Fibroblast of mammary gland (primary cell): ENCODE measurements around the gene TPCN2.
A peak's percentile ranks its signal among the peaks of the same experiment; 100 is the strongest.

Source experiments
- DNase-seq: peaks from one replicate; pipeline ENCODE4 v3.0.0-alpha.2; 2010; ENCODE audit warnings: low read depth
- H3K4me3 ChIP-seq: 2 replicates; pipeline ENCODE4 v1.5.1; 2011; ENCODE audit warnings: low read depth, mild to moderate bottlenecking, low read length, moderate library complexity; ENCODE audit not compliant: control insufficient read depth
- TF ChIP-seq, protein P1 (sequence below): conservative IDR thresholded peaks from 2 replicates; pipeline ENCODE4 v1.5.1; 2011; ENCODE audit warnings: low read depth, low read length, inconsistent platforms; ENCODE audit not compliant: control insufficient read depth, insufficient read depth

TPCN2 gene

DNA sequence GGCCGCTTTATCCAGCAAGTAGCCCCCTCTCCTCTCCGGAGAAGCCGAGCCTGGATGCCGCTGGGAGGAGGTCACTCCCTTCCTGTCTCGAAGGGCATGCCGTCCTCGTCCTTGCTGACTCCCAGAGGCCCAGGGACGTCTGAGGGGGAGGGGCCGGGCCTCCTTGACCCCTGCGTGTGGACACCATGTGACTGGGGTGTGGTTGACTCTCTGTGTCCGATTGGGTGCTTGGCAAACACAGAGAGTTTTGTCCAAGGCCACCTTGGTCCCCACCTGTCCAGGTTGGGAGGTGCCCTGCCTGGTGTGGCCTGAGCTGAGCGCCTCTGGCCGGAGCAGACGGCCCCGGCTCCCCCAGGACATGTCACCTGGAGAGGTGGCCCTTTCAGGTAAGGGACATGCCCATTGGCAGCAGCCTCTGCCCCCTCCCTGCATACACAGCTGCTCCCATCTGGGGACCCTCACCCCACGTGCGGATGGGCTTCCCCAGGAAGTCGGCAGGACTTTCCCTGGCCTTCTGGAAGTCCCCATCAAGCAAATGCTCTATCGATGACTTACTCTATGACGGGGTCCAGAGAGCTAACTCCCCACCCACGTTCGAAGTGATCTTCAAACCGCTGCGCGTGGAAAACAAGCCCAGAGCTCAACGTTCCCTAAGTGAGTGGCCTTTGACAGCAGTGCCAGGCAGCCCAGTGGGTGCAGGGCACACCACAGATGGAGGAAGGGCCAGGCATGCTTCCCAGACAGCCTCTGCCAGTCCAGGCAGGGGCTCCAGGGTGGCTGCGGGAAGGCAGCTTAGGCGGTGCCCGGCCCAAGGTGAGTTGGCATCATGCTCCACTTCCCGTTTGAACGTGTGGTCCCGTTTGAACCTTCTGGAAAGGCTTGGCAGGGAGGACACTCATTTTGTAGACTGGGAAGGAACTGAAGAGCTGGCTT, 106.8 kb downstream of the TPCN2 start, which contains the start of gene SMIM38:
Gene SMIM38, plus strand, starts transcription at position 634 of the 933 bp plus-strand sequence. CDS start 1,912 bp downstream, outside the sequence.
- H3K4me3 ChIP-seq: no peak within 1 kb of the TSS
- TF ChIP-seq, protein P1, sequence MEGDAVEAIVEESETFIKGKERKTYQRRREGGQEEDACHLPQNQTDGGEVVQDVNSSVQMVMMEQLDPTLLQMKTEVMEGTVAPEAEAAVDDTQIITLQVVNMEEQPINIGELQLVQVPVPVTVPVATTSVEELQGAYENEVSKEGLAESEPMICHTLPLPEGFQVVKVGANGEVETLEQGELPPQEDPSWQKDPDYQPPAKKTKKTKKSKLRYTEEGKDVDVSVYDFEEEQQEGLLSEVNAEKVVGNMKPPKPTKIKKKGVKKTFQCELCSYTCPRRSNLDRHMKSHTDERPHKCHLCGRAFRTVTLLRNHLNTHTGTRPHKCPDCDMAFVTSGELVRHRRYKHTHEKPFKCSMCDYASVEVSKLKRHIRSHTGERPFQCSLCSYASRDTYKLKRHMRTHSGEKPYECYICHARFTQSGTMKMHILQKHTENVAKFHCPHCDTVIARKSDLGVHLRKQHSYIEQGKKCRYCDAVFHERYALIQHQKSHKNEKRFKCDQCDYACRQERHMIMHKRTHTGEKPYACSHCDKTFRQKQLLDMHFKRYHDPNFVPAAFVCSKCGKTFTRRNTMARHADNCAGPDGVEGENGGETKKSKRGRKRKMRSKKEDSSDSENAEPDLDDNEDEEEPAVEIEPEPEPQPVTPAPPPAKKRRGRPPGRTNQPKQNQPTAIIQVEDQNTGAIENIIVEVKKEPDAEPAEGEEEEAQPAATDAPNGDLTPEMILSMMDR: no peak
- no peak for DNase-seq

DNA sequence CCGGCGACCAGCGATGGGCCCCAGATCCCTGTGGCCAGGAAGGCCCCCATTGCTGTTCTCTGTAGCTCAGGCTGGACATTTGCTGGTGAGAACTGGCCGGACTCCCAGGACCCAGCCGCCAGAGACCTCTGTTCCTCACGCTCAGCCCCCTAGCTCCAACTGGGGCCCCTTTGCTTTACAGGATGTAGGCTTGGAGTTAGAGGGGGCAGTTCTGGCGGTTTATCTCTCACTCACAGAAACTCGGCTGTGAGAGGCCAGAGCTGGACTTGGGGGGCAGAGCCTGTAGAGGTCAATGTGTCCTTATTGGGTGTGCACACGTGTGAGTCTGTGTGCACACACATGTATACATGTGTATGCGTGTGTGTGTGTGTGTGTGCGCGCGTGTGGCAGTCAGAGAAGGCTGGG, 107.5 kb downstream of the TPCN2 start:
- no peak for DNase-seq
- H3K4me3 ChIP-seq: no peak overlapping the region
- TF ChIP-seq, protein P1: no peak

DNA sequence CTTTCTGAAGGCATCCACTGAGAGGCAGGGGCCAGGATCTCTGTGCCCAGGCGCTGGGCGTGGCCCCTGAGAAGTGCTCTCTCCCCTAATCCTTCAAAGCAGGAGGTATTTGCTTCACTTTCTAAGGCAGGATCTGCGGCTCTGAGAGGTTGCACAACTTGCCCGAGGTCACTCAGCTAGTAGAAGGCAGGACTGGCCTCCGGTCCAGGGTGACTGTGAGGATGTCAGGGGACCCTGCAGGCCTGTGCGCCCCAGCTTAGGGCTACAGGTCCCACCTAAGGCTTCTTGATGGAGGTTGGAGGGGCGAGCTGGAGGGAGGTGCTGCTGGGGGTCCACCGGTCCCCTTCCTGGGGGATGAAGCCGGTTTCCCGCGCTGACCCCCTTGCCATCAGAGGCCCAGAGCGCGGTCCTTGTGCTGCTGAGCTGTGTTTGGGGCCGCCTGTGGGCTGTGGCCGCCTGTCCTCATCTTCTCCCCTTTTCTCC, 108.0 kb downstream of the TPCN2 start:
- TF ChIP-seq, protein P1: no peak
- peak; percentile 7 for DNase-seq
- no peak overlapping the region for H3K4me3 ChIP-seq

DNA sequence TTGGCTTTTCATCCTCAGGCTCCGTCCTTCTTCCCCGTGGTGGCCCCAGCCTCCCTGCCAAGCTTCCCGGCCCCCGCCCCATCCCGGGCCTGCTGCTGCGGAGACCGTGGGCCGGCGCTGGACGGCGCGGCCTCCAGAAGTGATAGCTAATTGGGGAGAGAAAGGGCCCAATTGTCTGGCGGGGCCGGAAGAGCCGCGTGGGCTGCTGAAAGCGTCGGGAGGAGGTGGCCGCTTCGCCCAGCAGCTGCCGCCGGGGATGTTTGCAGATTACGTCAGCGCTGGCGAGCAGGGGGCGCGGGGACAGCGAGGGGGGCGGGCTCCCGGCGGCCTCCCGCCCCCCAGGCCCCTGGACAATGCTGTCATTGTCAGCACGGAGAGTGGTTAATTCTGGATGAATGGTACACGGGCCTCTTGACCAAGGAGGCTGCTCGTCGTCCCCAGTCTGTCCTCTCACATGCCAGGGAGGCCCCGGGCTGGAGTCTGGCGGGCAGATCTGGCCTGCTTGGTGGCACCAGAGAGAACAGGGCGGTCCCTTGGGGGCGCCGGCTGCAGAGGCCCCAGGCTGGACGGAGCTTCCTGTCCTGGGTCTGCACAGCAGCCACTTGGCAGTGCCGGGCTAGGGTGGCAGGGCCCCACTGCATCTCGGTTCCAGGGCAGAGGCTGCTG, 108.6 kb downstream of the TPCN2 start:
- DNase-seq: peak; percentile 17

DNA sequence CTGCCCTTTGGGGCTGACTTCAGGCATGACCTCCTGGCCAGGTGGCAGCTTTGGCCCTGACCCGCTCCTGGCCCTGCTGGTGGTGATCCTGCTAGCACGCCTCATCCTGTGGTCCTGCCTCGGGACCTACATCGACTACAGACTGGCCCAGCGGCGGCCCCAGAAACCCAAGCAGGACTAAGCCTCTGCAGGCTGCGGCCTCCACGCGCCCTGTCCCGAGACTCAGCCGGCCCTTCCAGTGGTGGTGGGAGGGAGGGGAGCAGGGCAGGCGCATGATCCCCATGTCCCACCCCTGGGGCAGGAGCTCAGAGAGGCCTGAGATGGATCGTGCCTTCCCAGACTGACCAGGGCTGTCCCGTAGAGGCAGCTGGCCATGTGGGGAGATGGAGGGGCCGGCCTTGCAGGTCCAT, 109.1 kb downstream of the TPCN2 start:
- TF ChIP-seq, protein P1: no peak
- no peak for DNase-seq
- H3K4me3 ChIP-seq: no peak overlapping the region

More for the DNA sequence above, 108.6 kb downstream of the TPCN2 start:
- H3K4me3 ChIP-seq: no peak overlapping the region
- TF ChIP-seq, protein P1: no peak

DNA sequence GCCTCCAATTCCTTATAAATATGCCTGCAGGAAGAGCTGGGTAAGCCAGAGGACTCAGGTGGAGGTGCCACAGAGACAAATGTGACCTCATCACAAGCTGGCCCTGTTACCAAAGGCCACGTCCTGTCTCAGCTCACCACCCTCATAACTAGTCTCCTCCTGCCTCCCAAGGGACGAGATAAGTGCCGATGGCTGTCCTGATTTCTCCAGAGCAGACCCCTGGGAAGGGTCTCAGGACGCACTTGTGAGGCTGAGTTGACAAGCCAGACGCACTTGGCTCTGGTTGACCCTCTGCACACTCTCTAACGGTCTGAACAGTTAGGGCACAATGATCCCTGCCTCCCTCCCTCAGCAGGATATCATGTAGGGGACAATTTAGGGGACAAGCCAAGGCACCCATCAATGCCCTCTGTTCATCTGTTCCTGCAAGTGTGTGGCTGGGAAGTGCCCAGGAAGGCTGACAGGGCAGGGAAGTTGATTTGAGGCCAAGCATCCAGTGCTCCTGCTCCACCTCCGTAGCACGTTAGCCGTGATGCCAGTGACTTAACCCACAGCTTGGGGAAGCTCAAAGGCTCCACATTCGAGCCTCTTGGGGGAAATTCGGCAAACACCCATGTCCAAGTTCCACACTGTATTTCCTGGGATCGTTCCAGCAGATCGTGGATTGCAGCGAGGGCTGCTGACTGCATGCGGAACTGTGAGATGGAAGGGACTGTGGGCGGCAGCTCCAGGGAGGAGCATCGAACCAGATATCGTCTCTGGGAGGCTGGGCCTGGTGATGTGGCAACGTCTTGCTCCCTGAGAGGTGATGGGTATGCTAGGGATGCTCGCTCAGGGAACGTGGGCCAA, 109.8 kb downstream of the TPCN2 start:
- TF ChIP-seq, protein P1: no peak
- DNase-seq: no peak
- no peak overlapping the region for H3K4me3 ChIP-seq
